Measurements from ENCODE around the gene CRISPLD2. TPM values are rescaled to one million over a fixed set of nuclear protein-coding genes. Genes with fewer than 3 reads are reported as not detected.

The CRISPLD2 gene
- total RNA-seq, 1 experiment from 2014 or later: 9.4 TPM

DNA sequence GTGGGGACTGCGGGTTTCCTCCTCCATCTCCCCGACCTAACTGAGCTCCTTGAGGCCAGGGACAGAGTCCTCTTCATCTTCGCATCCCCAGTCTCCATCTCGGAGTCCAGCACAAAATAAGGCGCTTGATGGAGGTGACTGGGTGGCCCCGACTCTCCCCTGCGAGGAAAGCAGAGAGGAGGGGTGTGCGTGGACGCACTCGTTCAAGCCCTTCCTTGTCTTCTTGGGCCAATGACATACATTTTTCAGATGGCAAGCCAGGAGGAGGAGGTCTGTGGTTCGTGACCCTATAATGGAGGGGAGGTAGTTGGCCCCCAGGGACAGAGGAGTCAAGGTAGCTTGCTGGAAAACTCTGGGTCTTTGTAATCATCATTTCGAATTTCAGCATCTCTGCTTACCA lies 17.2 kb downstream of the CRISPLD2 start:
- no peak for ATAC-seq
- H3K4me1 Mint-ChIP-seq: peaks cover 26% of the 10 kb centered on the region
- H3K27ac Mint-ChIP-seq: no peak overlapping the region
- CTCF ChIA-PET: interaction anchor here (0.7 to 1.8 kb wide), 3 partner anchors 88 to 243 kb away, joined by 3 to 9 read pairs (median 4); no protein-coding TSS in a partner anchor
- H3K9me3 Mint-ChIP-seq: no peaks in the 10 kb centered on the region
- no peak overlapping the region for H3K4me3 Mint-ChIP-seq
- no peaks in the 10 kb centered on the region for H3K27me3 Mint-ChIP-seq (ENCODE audit: low read depth)
- H3K36me3 Mint-ChIP-seq: no peaks in the 10 kb centered on the region
- TF ChIP-seq ZNF317 (CRISPR knock-in tag; IDR thresholded peaks at IDR 0.05; ENCODE audit: borderline replicate concordance, low read depth) (no peak), RORB (CRISPR knock-in tag; IDR thresholded peaks at IDR 0.05) (no peak), JAZF1 (CRISPR knock-in tag; IDR thresholded peaks at IDR 0.05) (no peak), HMGXB4 (CRISPR knock-in tag; IDR thresholded peaks at IDR 0.05) (no peak), PRRX2 (CRISPR knock-in tag; IDR thresholded peaks at IDR 0.05) (no peak), ZNF219 (CRISPR knock-in tag; IDR thresholded peaks at IDR 0.05; ENCODE audit: borderline replicate concordance) (no peak), ATF1 (CRISPR knock-in tag; IDR thresholded peaks at IDR 0.05) (no peak), NR3C1 (CRISPR knock-in tag; conservative IDR thresholded peaks at IDR 0.05; ENCODE audit: low read depth) (no peak), HMGA2 (CRISPR knock-in tag; IDR thresholded peaks at IDR 0.05) (no peak), MXD4 (CRISPR knock-in tag; IDR thresholded peaks at IDR 0.05; ENCODE audit: borderline replicate concordance) (no peak), SMAD4 (CRISPR knock-in tag; IDR thresholded peaks at IDR 0.05) (no peak), ELF4 (CRISPR knock-in tag; IDR thresholded peaks at IDR 0.05; ENCODE audit: low read depth) (no peak), GTF2I (CRISPR knock-in tag; conservative IDR thresholded peaks at IDR 0.05) (no peak)
- TF ChIP-seq, protein P1, sequence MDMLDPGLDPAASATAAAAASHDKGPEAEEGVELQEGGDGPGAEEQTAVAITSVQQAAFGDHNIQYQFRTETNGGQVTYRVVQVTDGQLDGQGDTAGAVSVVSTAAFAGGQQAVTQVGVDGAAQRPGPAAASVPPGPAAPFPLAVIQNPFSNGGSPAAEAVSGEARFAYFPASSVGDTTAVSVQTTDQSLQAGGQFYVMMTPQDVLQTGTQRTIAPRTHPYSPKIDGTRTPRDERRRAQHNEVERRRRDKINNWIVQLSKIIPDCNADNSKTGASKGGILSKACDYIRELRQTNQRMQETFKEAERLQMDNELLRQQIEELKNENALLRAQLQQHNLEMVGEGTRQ (CRISPR knock-in tag; IDR thresholded peaks at IDR 0.05): no peak
- TF ChIP-seq, protein P2, sequence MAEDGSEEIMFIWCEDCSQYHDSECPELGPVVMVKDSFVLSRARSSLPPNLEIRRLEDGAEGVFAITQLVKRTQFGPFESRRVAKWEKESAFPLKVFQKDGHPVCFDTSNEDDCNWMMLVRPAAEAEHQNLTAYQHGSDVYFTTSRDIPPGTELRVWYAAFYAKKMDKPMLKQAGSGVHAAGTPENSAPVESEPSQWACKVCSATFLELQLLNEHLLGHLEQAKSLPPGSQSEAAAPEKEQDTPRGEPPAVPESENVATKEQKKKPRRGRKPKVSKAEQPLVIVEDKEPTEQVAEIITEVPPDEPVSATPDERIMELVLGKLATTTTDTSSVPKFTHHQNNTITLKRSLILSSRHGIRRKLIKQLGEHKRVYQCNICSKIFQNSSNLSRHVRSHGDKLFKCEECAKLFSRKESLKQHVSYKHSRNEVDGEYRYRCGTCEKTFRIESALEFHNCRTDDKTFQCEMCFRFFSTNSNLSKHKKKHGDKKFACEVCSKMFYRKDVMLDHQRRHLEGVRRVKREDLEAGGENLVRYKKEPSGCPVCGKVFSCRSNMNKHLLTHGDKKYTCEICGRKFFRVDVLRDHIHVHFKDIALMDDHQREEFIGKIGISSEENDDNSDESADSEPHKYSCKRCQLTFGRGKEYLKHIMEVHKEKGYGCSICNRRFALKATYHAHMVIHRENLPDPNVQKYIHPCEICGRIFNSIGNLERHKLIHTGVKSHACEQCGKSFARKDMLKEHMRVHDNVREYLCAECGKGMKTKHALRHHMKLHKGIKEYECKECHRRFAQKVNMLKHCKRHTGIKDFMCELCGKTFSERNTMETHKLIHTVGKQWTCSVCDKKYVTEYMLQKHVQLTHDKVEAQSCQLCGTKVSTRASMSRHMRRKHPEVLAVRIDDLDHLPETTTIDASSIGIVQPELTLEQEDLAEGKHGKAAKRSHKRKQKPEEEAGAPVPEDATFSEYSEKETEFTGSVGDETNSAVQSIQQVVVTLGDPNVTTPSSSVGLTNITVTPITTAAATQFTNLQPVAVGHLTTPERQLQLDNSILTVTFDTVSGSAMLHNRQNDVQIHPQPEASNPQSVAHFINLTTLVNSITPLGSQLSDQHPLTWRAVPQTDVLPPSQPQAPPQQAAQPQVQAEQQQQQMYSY (CRISPR knock-in tag; IDR thresholded peaks at IDR 0.05): no peak
- DNase-seq (ENCODE audit: low spot score): no peak
- POLR2A ChIA-PET: interaction anchor here (0.6 to 1.0 kb wide), 3 partner anchors 60 to 107 kb away, joined by 3 to 7 read pairs (median 3); no protein-coding TSS in a partner anchor

DNA sequence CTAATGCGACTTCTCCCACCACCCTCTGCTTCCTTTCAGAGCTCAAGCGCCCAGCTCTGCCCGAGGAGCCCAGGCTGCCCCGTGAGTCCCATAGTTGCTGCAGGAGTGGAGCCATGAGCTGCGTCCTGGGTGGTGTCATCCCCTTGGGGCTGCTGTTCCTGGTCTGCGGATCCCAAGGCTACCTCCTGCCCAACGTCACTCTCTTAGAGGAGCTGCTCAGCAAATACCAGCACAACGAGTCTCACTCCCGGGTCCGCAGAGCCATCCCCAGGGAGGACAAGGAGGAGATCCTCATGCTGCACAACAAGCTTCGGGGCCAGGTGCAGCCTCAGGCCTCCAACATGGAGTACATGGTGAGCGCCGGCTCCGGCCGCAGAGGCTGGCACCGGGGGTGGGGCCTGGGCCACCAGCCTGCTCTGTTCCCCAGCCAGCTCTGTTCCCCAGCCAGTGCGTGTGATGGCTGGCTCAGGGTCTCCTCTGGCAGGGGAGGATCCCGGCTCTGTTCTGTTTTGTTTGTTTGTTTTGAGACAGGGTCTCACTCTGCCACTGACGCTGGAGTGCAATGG lies 18.7 kb downstream of the CRISPLD2 start:
- H3K9me3 Mint-ChIP-seq: no peaks in the 10 kb centered on the region
- no peak overlapping the region for H3K4me3 Mint-ChIP-seq
- no peak overlapping the region for H3K27ac Mint-ChIP-seq
- ChIA-PET POLR2A (interaction anchor here (1.1 kb wide), 1 partner anchor 19 kb away, joined by 3 read pairs; the partner anchor contains the start of gene CRISPLD2), CTCF (interaction anchor here (1.5 to 1.6 kb wide), 2 partner anchors 86 to 112 kb away, joined by 3 to 4 read pairs; no protein-coding TSS in a partner anchor)
- H3K27me3 Mint-ChIP-seq (ENCODE audit: low read depth): no peaks in the 10 kb centered on the region
- peaks cover 39% of the 10 kb centered on the region for H3K4me1 Mint-ChIP-seq
- ATAC-seq (no peak), DNase-seq (ENCODE audit: low spot score) (no peak)
- TF ChIP-seq RORB (CRISPR knock-in tag; IDR thresholded peaks at IDR 0.05) (no peak), ATF6 (CRISPR knock-in tag; IDR thresholded peaks at IDR 0.05) (no peak), EMX1 (CRISPR knock-in tag; IDR thresholded peaks at IDR 0.05) (no peak), GRHL2 (CRISPR knock-in tag; IDR thresholded peaks at IDR 0.05; ENCODE audit: insufficient replicate concordance, severe bottlenecking) (no peak), ETV6 (CRISPR knock-in tag; IDR thresholded peaks at IDR 0.05) (no peak), CDX4 (CRISPR knock-in tag; IDR thresholded peaks at IDR 0.05; ENCODE audit: borderline replicate concordance) (no peak), MAX (CRISPR knock-in tag; IDR thresholded peaks at IDR 0.05) (no peak)
- TF ChIP-seq, protein P3, sequence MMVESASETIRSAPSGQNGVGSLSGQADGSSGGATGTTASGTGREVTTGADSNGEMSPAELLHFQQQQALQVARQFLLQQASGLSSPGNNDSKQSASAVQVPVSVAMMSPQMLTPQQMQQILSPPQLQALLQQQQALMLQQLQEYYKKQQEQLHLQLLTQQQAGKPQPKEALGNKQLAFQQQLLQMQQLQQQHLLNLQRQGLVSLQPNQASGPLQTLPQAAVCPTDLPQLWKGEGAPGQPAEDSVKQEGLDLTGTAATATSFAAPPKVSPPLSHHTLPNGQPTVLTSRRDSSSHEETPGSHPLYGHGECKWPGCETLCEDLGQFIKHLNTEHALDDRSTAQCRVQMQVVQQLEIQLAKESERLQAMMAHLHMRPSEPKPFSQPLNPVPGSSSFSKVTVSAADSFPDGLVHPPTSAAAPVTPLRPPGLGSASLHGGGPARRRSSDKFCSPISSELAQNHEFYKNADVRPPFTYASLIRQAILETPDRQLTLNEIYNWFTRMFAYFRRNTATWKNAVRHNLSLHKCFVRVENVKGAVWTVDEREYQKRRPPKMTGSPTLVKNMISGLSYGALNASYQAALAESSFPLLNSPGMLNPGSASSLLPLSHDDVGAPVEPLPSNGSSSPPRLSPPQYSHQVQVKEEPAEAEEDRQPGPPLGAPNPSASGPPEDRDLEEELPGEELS (CRISPR knock-in tag; IDR thresholded peaks at IDR 0.05): no peak
- TF ChIP-seq, protein P4, sequence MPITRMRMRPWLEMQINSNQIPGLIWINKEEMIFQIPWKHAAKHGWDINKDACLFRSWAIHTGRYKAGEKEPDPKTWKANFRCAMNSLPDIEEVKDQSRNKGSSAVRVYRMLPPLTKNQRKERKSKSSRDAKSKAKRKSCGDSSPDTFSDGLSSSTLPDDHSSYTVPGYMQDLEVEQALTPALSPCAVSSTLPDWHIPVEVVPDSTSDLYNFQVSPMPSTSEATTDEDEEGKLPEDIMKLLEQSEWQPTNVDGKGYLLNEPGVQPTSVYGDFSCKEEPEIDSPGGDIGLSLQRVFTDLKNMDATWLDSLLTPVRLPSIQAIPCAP (CRISPR knock-in tag; IDR thresholded peaks at IDR 0.05): no peak
- no peaks in the 10 kb centered on the region for H3K36me3 Mint-ChIP-seq

Data from WTC11 (cell line).